NCI-H1436 treated with DMSO at 0.1 percent for 48 hours (cell line): ENCODE results near the gene BTBD9.

Experiments used
- DNase-seq: peaks from one replicate; lab custom pipeline; 2025; lab: John Stamatoyannopoulos, UW

BTBD9 gene

DNA sequence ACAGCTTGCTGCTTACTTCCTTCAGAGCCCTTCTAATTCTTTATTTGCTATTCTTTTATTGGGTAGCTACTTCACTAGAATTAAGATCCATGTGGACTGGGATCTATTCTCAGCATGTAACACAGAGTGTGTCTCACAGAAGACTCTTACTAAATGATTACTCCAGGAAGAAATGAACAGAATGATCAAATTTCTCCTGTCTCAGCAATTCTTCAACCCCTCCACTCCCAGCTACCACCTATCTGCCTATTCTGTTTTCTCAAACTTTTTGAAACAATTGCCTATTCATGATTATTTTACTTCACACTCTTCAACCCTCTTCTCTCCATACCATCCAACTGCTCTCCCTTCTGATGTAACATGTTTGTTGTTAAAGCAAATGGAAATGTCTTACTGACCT lies 132.6 kb downstream of the BTBD9 start:
- no peak for DNase-seq

- DNase-seq, result no peak
Observed at GRCh38 chr6:38505826-38506225, 133.9 kb downstream of the BTBD9 start.

GRCh38 chr6:38504996-38505395 lies 134.7 kb downstream of the BTBD9 start:
- DNase-seq, result no peak

DNA sequence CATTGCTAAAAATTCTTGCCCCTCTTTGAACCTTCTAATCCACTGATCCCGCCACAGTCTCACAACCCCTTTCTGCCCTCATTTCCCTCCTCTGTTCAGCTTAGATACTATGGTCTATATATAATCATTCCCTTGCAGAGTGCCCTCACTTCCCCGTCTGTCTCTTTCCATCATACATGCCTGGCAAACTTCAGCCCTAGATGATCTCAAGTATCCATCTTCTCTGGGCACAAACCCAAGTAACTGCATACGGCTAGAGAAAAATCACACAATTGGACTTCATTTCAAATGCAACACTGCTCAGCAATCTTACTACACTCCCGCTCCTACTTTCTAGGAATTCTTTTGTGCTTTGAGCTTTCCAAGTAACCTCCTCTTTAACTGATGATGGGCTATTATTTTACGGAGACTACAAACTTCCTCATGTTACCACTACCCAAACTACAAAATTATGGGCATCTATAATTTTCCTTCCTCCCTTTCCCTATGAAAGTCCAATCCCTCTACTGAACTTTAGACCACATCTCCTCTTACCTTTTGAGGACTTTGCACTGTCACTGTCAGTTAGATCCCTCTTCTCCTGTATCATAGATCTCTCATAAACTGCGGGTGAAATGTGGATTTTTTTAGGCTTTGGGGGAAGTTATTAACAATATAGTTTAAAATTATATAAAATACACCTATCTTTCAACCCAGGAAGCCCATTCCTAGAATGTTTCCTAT lies 135.6 kb downstream of the BTBD9 start:
- DNase-seq, result no peak

- no peak for DNase-seq
Observed at GRCh38 chr6:38503032-38503773, 136.5 kb downstream of the BTBD9 start.

DNA sequence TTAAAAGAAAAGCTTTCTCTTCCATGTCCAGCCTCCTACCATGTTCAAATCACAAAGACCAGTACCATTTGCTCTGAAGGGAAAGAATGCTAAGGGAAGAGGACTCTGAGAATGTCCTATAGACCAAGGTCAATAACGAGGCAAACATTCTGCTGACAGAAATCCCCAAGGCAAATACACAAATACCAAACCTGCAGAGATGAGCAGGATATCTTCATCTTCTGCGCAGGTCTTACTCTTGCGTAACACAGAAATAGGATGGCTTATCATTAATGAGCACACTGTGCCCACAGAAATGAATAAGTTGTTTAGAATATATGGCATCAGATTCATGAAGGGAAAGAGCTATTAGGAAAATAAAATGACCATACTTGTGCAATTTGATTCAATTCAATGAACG lies 137.3 kb downstream of the BTBD9 start:
- DNase-seq, result no peak

DNA sequence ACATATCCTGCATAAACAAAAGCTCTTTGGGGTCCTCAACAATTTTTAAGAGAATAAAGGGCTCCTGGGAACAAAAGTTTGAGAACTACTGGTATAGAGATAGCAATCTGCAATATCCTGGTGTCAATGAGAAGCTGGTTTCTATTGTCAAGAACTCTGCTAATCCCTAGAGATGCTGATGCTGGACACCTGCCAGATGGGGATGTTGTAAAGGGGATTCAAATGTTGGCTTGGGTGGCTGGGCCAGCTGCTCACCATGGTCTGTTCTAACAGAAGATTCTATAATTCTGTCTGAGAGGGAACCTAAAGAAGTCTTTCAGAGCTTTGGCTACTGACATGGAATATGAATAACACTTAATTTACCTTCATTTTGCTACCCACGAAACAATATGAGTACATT lies 137.8 kb downstream of the BTBD9 start:
- DNase-seq, result no peak

GRCh38 chr6:38499529-38500096 lies 140.1 kb downstream of the BTBD9 start:
- no peak for DNase-seq

DNA sequence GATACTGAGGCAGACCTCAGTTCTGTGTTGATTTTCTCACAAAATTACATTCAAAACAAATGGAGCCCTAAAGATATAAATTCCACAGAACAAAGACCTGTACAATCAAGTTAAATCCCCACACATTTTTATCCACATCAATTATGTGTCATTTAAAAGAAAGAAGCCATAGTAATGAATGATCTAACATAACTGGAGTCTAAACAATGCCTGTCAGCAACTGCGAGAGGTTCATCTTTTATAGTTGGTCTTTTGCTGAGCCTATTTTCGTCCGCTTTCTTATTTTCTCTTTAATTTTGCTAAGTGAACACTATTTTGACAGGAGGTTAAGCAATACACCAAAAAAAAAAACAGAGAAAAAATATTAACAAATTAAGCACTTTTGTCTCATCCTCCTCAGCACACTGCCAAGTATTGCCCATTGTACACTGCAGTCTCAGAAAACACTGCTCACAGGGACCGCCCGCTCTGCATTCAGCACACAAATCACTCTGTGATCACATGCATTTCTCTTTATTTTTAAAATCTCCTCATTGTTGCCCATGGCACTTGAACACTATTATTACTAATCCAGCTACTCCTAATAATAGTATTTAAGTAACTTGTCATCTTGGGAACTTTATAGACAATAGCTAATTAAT lies 140.8 kb downstream of the BTBD9 start:
- no peak for DNase-seq

DNA sequence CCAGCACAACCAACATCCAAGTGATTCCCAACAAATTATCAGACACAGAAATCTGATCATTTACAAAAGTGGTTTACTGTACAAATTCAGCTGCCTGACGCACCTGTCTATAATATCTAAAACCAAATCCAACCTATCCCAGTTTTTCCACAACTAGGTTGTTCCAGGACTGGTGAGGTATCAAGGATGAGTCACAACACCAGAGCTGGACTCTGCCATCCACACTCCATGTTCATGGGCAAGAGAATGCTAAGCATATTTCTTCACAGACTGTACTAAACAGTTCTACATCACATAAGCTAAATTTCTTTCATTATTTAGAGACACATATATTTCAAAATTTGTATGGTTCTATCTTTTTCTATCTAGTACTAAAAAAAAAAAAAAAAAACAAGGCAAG lies 141.6 kb downstream of the BTBD9 start:
- DNase-seq, result no peak

GRCh38 chr6:38497546-38497945 lies 142.2 kb downstream of the BTBD9 start:
- DNase-seq, result no peak

- no peak for DNase-seq
Observed at GRCh38 chr6:38495922-38496635, 143.7 kb downstream of the BTBD9 start.

DNA sequence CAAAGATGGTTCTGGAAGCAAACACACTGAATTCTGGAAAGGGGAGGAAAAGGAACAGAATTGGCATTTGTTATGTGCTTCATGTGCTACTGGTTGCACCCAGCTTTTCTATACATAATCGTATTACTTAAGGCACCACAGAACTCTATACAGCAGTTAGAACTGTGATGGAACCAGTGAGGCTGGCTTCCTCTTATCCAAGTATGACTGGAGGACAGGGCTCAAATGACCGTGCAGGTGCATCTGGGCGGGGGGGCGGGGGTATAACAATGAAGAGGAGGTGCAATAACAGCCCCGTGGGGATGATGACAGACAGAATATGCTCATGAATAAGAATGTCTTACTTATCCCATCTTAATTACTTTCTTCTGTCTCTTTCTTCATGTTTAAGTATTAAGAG lies 144.2 kb downstream of the BTBD9 start:
- DNase-seq, result no peak

DNA sequence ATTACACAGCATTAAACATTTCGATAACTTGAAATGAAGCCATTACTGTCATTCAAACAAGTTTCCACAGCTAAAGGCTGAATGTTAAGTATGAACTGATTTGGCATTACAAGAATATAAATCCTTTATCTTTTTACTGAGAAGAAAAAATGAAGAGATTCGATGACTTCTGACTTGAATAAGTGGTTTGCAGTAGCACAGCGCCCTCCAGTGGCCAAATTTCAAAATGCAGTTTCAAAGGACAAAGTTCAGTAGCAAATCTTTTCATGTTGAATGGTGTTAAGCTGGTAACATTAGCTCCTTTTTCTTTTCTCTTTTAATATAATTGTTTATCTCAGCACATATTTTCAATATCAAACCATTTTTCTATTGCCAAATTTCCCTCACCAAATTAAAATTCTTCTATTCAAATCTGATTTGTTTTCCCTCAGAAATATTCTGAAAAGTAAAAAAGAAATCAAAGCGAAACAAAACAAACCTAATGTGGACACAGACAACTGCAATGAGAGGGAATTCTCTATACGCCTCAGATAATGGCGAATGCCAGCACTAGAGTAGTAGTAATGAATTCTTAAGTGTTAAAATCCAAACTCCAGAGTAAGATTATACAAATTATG lies 145.7 kb downstream of the BTBD9 start:
- DNase-seq, result no peak

- DNase-seq, result no peak
Observed at GRCh38 chr6:38492031-38492430, 147.7 kb downstream of the BTBD9 start.

DNA sequence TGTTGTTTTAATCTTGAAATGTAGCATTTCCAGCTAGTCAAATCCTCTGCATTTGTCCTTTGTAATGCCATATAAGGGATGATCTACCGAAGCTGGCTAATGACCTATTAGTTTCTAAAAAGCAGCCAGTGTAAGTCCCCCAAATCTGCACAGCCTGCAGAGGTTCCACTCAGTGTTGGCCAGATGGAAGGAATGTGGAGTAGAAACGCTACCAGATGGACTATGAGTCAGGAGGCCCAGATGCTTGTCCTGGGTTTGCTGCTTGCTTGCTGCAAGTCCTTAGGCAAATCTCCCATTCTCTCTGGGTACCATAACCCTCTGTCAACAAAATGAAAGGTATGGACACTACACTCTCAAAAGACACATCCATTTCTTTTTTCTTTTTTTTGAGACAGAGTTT lies 149.8 kb downstream of the BTBD9 start:
- no peak for DNase-seq

- DNase-seq, result no peak
Observed at GRCh38 chr6:38487423-38487822, 152.3 kb downstream of the BTBD9 start.

DNA sequence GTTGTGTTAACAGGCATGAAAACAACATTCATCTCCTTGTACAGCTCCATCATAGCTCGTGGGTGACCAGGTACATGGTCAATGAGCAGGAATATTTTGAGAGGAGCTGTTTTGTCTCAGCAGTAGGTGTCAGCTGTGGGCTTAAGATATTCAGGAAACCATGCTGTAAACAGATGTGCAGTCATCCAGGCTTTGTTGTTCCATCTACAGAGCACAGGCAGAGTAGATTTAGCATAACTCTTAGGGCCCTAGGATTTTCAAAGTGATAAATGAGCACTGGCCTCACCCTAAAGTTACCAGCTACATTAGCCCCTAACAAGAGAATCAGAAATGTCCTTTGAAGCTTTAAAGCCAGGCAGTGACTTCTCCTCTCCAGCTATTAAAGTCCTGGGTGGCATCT lies 154.2 kb downstream of the BTBD9 start:
- DNase-seq, result no peak

DNA sequence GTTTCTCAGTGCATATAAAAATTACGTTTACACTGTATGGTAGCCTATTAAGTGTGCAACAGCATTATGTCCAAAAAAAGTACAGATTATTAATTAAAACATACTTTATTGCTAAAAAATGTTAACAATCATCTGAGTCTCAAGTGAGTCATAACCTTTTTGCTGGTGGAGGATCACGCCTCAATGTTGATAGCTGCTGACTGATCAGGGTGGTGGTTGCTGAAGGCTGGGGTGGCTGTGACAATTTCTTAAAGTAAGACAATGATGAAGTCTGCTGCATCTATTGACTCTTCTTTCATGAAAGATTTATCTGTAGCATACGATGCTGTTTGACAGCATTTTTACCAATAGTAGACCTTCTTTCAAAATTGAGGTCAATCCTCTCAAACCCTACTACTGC lies 155.1 kb downstream of the BTBD9 start:
- DNase-seq, result no peak

DNA sequence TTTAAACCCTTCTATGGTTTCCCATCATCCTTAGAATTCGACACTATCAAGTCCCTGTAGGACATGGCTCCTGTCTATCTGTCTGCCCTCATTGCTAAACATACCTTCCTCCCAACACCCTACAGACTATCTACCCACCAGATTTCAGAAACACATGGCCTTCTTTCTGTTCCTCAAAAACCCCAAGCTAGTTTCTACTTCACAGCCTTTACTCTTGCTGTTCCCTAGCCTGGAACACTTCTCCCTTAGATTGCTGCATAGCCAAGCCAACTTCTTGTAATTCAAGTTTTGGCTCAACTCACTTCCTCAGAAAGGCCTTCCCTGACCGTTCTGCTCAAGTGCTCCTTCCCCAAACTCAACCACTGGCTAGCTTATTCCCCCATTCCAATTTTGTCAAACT lies 156.2 kb downstream of the BTBD9 start:
- DNase-seq, result no peak

DNA sequence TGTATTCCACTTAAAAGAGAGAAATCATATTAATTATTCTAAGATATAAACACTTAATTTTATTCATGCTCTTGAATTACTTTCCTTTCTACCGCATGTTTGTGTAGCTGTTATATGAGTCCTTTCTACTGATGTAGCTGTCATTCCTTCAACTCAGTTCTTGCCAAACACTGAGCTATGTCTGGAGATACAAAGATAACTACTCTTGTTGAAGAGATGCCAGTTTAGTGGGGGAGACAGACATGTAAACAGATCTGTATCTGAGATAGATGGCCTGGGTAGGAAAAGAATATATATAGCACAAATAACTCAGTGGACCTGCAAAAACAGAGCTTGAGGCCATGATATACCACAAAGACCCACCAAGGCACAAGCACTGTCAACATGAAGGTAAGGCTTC lies 157.3 kb downstream of the BTBD9 start:
- no peak for DNase-seq

GRCh38 chr6:38481851-38482250 lies 157.9 kb downstream of the BTBD9 start:
- no peak for DNase-seq
